Hepatocyte (in vitro differentiated cells): Measurements from ENCODE around the gene DNPEP.

Experiments used
- CTCF ChIP-seq: fragments of 200-600 bp; sonication (generic); IDR thresholded peaks from 2 replicates; pipeline ENCODE4 v1.5.1; 2016; ENCODE audit warnings: antibody characterized with exemption, mild to moderate bottlenecking; ENCODE audit not compliant: poor library complexity
- EZH2 ChIP-seq: fragments of 200-600 bp; sonication (generic); IDR thresholded peaks from 2 replicates; pipeline ENCODE4 v1.6.1; 2016; ENCODE audit warnings: antibody characterized with exemption, mild to moderate bottlenecking, borderline replicate concordance
- EZH2phosphoT487 ChIP-seq: fragments of 200-600 bp; sonication (generic); IDR thresholded peaks from one replicate; pipeline ENCODE4 v1.6.1; 2018; ENCODE audit warnings: antibody characterized with exemption, mild to moderate bottlenecking, low read depth, moderate library complexity; ENCODE audit not compliant: unreplicated experiment, severe bottlenecking

- no peak for TF ChIP-seq EZH2
- no peak for TF ChIP-seq EZH2phosphoT487
- no peak for TF ChIP-seq CTCF
Observed at GRCh38 chr2:219435701-219436100, 48.0 kb upstream of the DNPEP start.
